ENCODE results near the gene EHBP1.

EHBP1 gene

GRCh38 chr2:63078852-63079606, 373.5 kb downstream of the EHBP1 start:
- TF ChIP-seq TRIM28 (IDR thresholded peaks at IDR 0.05; ENCODE audit: borderline replicate concordance, low read length) (no peak), ZNF266 (tag by site-specific recombination; IDR thresholded peaks at IDR 0.05; ENCODE audit: low read depth) (no peak), ZNF274 (IDR thresholded peaks at IDR 0.05; ENCODE audit: low read length) (no peak), ZNF274 (tag by site-specific recombination; IDR thresholded peaks at IDR 0.05; ENCODE audit: borderline replicate concordance) (no peak), HOXC10 (CRISPR knock-in tag; IDR thresholded peaks at IDR 0.05) (no peak), HIC1 (tag by site-specific recombination; IDR thresholded peaks at IDR 0.05) (no peak), ZNF280C (tag by site-specific recombination; IDR thresholded peaks at IDR 0.05) (no peak), ZNF155 (tag by site-specific recombination; IDR thresholded peaks at IDR 0.05) (no peak), ZNF580 (tag by site-specific recombination; IDR thresholded peaks at IDR 0.05) (no peak), ZNF112 (tag by site-specific recombination; IDR thresholded peaks at IDR 0.05) (no peak), PBX3 (CRISPR knock-in tag; IDR thresholded peaks at IDR 0.05) (no peak), WT1 (tag by site-specific recombination; IDR thresholded peaks at IDR 0.05) (no peak)
- TF ChIP-seq, protein P1, sequence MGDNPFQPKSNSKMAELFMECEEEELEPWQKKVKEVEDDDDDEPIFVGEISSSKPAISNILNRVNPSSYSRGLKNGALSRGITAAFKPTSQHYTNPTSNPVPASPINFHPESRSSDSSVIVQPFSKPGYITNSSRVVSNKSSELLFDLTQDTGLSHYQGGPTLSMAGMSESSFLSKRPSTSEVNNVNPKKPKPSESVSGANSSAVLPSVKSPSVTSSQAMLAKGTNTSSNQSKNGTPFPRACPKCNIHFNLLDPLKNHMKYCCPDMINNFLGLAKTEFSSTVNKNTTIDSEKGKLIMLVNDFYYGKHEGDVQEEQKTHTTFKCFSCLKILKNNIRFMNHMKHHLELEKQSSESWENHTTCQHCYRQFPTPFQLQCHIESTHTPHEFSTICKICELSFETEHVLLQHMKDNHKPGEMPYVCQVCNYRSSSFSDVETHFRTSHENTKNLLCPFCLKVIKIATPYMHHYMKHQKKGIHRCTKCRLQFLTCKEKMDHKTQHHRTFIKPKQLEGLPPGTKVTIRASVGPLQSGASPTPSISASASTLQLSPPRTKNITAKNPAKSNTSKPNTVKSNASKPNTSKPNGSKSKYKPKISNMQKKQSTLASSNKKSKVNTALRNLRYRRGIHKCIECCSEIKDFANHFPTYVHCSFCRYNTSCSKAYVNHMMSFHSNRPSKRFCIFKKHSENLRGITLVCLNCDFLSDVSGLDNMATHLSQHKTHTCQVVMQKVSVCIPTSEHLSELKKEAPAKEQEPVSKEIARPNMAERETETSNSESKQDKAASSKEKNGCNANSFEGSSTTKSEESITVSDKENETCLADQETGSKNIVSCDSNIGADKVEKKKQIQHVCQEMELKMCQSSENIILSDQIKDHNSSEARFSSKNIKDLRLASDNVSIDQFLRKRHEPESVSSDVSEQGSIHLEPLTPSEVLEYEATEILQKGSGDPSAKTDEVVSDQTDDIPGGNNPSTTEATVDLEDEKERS (tag by site-specific recombination; IDR thresholded peaks at IDR 0.05), result no peak
- TF ChIP-seq, protein P2, sequence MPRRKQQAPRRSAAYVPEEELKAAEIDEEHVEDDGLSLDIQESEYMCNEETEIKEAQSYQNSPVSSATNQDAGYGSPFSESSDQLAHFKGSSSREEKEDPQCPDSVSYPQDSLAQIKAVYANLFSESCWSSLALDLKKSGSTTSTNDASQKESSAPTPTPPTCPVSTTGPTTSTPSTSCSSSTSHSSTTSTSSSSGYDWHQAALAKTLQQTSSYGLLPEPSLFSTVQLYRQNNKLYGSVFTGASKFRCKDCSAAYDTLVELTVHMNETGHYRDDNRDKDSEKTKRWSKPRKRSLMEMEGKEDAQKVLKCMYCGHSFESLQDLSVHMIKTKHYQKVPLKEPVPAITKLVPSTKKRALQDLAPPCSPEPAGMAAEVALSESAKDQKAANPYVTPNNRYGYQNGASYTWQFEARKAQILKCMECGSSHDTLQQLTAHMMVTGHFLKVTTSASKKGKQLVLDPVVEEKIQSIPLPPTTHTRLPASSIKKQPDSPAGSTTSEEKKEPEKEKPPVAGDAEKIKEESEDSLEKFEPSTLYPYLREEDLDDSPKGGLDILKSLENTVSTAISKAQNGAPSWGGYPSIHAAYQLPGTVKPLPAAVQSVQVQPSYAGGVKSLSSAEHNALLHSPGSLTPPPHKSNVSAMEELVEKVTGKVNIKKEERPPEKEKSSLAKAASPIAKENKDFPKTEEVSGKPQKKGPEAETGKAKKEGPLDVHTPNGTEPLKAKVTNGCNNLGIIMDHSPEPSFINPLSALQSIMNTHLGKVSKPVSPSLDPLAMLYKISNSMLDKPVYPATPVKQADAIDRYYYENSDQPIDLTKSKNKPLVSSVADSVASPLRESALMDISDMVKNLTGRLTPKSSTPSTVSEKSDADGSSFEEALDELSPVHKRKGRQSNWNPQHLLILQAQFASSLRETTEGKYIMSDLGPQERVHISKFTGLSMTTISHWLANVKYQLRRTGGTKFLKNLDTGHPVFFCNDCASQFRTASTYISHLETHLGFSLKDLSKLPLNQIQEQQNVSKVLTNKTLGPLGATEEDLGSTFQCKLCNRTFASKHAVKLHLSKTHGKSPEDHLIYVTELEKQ (tag by site-specific recombination; IDR thresholded peaks at IDR 0.05; ENCODE audit: borderline replicate concordance), result no peak
- Histone ChIP-seq H3K36me3 (ENCODE audit: control insufficient read depth in 2 of 2, insufficient read depth in 1 of 2, low read length in 2 of 2) (no peaks in the 10 kb centered on the region), H3K4me3 (ENCODE audit: low read depth, low read length) (no peak overlapping the region), H3K27ac (ENCODE audit: extremely low read depth, low read depth, low read length) (no peak overlapping the region), H3K9me3 (ENCODE audit: control insufficient read depth, insufficient read depth, low read depth, low read length) (no peaks in the 10 kb centered on the region), H3K4me1 (ENCODE audit: control insufficient read depth, insufficient read depth, low read length) (no peaks in the 10 kb centered on the region)
- ChIA-PET CTCF (interaction anchor here (0.9 to 1.4 kb wide), 3 partner anchors 20 to 410 kb away, joined by 3 read pairs; no protein-coding TSS in a partner anchor), POLR2A (no interaction called here)
